LNCaP clone FGC (cell line): ENCODE data around the gene MUC2.

ENCODE experiments used
- DNase-seq: peaks from one replicate; pipeline ENCODE4 v3.0.0-alpha.2; 2011; ENCODE audit warnings: low read depth
- H3K4me3 ChIP-seq: 2 replicates; pipeline ENCODE4 v1.5.1; 2011; ENCODE audit warnings: mild to moderate bottlenecking, low read depth, low read length, control low read depth
- CTCF ChIP-seq: IDR thresholded peaks from 2 replicates; pipeline ENCODE4 v1.5.1; 2012; ENCODE audit warnings: mild to moderate bottlenecking; ENCODE audit not compliant: control insufficient read depth, insufficient read depth; ENCODE audit errors: extremely low read depth

MUC2 gene

GRCh38 chr11:1036931-1037330 lies 37.7 kb upstream of the MUC2 start:
- no peak for DNase-seq
- TF ChIP-seq CTCF, result no peak
- no peak overlapping the region for H3K4me3 ChIP-seq

GRCh38 chr11:1037506-1038055 lies 37.1 kb upstream of the MUC2 start:
- DNase-seq, result no peak
- H3K4me3 ChIP-seq, result no peak overlapping the region
- TF ChIP-seq CTCF, result no peak

- TF ChIP-seq CTCF, result no peak
Observed at GRCh38 chr11:1038361-1038760, 36.3 kb upstream of the MUC2 start.

GRCh38 chr11:1038921-1039320 lies 35.8 kb upstream of the MUC2 start:
- no peak overlapping the region for H3K4me3 ChIP-seq
- TF ChIP-seq CTCF, result no peak
- no peak for DNase-seq

More at GRCh38 chr11:1038361-1038760, 36.3 kb upstream of the MUC2 start:
- H3K4me3 ChIP-seq, result no peak overlapping the region
- no peak for DNase-seq

GRCh38 chr11:1039481-1040427 lies 34.9 kb upstream of the MUC2 start:
- no peak for DNase-seq

GRCh38 chr11:1040428-1041148 lies 34.1 kb upstream of the MUC2 start:
- no peak for TF ChIP-seq CTCF
- H3K4me3 ChIP-seq, result no peak overlapping the region
- no peak for DNase-seq

More at GRCh38 chr11:1039481-1040427, 34.9 kb upstream of the MUC2 start:
- H3K4me3 ChIP-seq, result no peak overlapping the region
- TF ChIP-seq CTCF, result no peak
